Pancreas (tissue), 10 donors: ENCODE measurements around the gene CPED1. TPM values are rescaled to one million over a fixed set of nuclear protein-coding genes. Genes with fewer than 3 reads are reported as not detected.

Experiments used
- ATAC-seq, 4 donors: fragments of 200-7000 bp; cut with Tn5 transposase; one replicate each; pipeline versions ENCODE4 v1.8.0 to v1.9.1; 2020; ENCODE audit warnings: mild to moderate bottlenecking in 4 of 4, moderate library complexity in 4 of 4
- DNase-seq, 6 donors: peaks; one replicate each; pipeline ENCODE4 v3.0.0-alpha.2; 2020
- FAIRE-seq: peaks from 2 replicates; lab custom pipeline; 2012; peaks lifted over from hg19 to GRCh38; lab: Jason Lieb, UNC
- H3K27ac ChIP-seq, 4 donors: fragments of 200-600 bp; sonication (generic); 1 replicate in 3 of 4; 2 replicates in 1 of 4; pipeline versions ENCODE4 v1.5.0 to v1.8.0; 2020
- H3K27me3 ChIP-seq, 4 donors: fragments of 200-600 bp; one replicate each; pipeline ENCODE4 v1.8.0; 2021
- H3K36me3 ChIP-seq, 3 donors: fragments of 200-600 bp; sonication (generic) in 1 of 3; one replicate each; pipeline versions ENCODE4 v1.5.0 to v1.8.0; 2020 to 2021
- H3K4me1 ChIP-seq, 3 donors: fragments of 200-600 bp; one replicate each; pipeline ENCODE4 v1.8.0; 2021
- H3K4me3 ChIP-seq, 4 donors: fragments of 200-600 bp; sonication (generic) in 2 of 4; one replicate each; pipeline versions ENCODE4 v1.5.0 to v1.8.0; 2020 to 2021
- H3K9me3 ChIP-seq, 4 donors: fragments of 200-600 bp; one replicate each; pipeline ENCODE4 v1.8.0; 2021
- CTCF ChIP-seq, 4 donors: fragments of 200-600 bp; sonication (generic) in 3 of 4; IDR thresholded peaks; one replicate each; pipeline versions ENCODE4 v1.5.0 to v1.8.0; 2021; ENCODE audit warnings: antibody characterized with exemption in 4 of 4
- WGBS, 2 donors: extraction: QIAGEN DNeasy Blood & Tissue Kit; methylation state at CpG; one replicate each; pipeline ENCODE4 v1.1.7; 2013; 5-methylcytosine and 5-hydroxymethylcytosine counted together
- intact Hi-C, 3 donors: fragments of 100-400 bp; cut with DNase I; formaldehyde crosslinking; loops; one replicate each; pipeline versions ENCODE4 v1.11.1 to v1.14.2; 2022
- polyA plus RNA-seq, 2 donors: library from polyadenylated mRNA; stranded (reverse); fragments of 200-250 nt; gene quantifications; one replicate each; pipeline ENCODE4 v1.2.3, GENCODE V29; 2013
- total RNA-seq, 6 donors: library from RNA; stranded (reverse); fragmentation: NEBNext Ultra II Directional in 4 of 6; extraction: Animal tissue kit (Norgen Biotek cat#: 25700) in 4 of 6; gene quantifications; one replicate each; pipeline versions ENCODE4 v1.2.1 to v1.2.4, GENCODE V29; 2021 to 2023
- donor health status: healthy with polysubstance abuse.
- donor health status: DM: no; HTN: no; CAD: no; lungs with moderate emphysema.
- donor health status: DM: no; HTN: no; CAD: no.
- donor health status: control.
- donor health status: control.
- donor health status: Bipolar disorder and iron deficiency.
- donor health status: DM: yes; HTN: yes; CAD: no.
- donor health status: DM: no; HTN: no; CAD: no.
- donor health status: DM: no; HTN: no; CAD: no.
- donor health status: DM: yes; HTN: yes; CAD: no.

Gene CPED1
- total and polyA plus RNA-seq, 8 donors = 0.57 to 6.1 (median 1.3) TPM

GRCh38 chr7:121017586-121017985 lies 29.1 kb downstream of the CPED1 start:
- 90 to 100% methylated on average over 1 of the region's 1 CpG for WGBS, 2 donors
- intact Hi-C loops = no loop called here
- no peaks in the 10 kb centered on the region for H3K27me3 ChIP-seq
- DNase-seq = no peak
- no peaks in the 10 kb centered on the region for H3K36me3 ChIP-seq
- no peak for FAIRE-seq
- H3K9me3 ChIP-seq = no peaks in the 10 kb centered on the region
- no peak overlapping the region for H3K4me3 ChIP-seq
- TF ChIP-seq CTCF (IDR thresholded peaks at IDR 0.05) = no peak
- ATAC-seq = no peak
- no peak overlapping the region for H3K27ac ChIP-seq
- no peaks in the 10 kb centered on the region for H3K4me1 ChIP-seq

- WGBS, 2 donors = 68 to 81% methylated on average over 2 of the region's 2 CpGs
- H3K36me3 ChIP-seq = no peaks in the 10 kb centered on the region
- no peak overlapping the region for H3K27ac ChIP-seq
- H3K27me3 ChIP-seq = no peaks in the 10 kb centered on the region
- DNase-seq = no peak
- ATAC-seq = peak in 2 of 4 donors; percentile 62 to 68
- TF ChIP-seq CTCF (IDR thresholded peaks at IDR 0.05) = no peak
- H3K4me1 ChIP-seq = no peaks in the 10 kb centered on the region
- no peak overlapping the region for H3K4me3 ChIP-seq
- peak; percentile 20 for FAIRE-seq
- intact Hi-C loops = no loop called here
- no peaks in the 10 kb centered on the region for H3K9me3 ChIP-seq
These were observed 30.5 kb downstream of the CPED1 start for GRCh38 chr7:121019018-121019417.

- H3K4me1 ChIP-seq = no peaks in the 10 kb centered on the region
- intact Hi-C loops = no loop called here
- no peak for DNase-seq
- H3K4me3 ChIP-seq = no peak overlapping the region
- peak in 2 of 4 donors; percentile 35 to 57 for ATAC-seq
- H3K9me3 ChIP-seq = no peaks in the 10 kb centered on the region
- H3K27me3 ChIP-seq = no peaks in the 10 kb centered on the region
- no peaks in the 10 kb centered on the region for H3K36me3 ChIP-seq
- WGBS, 2 donors = 91 to 97% methylated on average over 1 of the region's 1 CpG
- no peak overlapping the region for H3K27ac ChIP-seq
- FAIRE-seq = no peak
- TF ChIP-seq CTCF (IDR thresholded peaks at IDR 0.05) = no peak
These were observed 31.9 kb downstream of the CPED1 start for GRCh38 chr7:121020249-121020988.

GRCh38 chr7:121020989-121021969 lies 32.8 kb downstream of the CPED1 start:
- no peaks in the 10 kb centered on the region for H3K9me3 ChIP-seq
- ATAC-seq (no peak), FAIRE-seq (no peak), DNase-seq (no peak)
- H3K27me3 ChIP-seq = no peaks in the 10 kb centered on the region
- H3K27ac ChIP-seq = no peak overlapping the region
- TF ChIP-seq CTCF (IDR thresholded peaks at IDR 0.05) = no peak
- intact Hi-C loops = no loop called here
- no peaks in the 10 kb centered on the region for H3K4me1 ChIP-seq
- no peaks in the 10 kb centered on the region for H3K36me3 ChIP-seq
- no peak overlapping the region for H3K4me3 ChIP-seq
- WGBS, 2 donors = 58 to 66% methylated on average over 5 of the region's 5 CpGs
